NT2/D1 (cell line): ENCODE data around the gene KIF3A.

Source experiments
- SUZ12 ChIP-seq: IDR thresholded peaks from 2 replicates; pipeline ENCODE4 v1.6.1; 2011; ENCODE audit not compliant: insufficient read length, insufficient read depth; ENCODE audit errors: extremely low read depth
- YY1 ChIP-seq: IDR thresholded peaks from 2 replicates; pipeline ENCODE4 v1.6.1; 2011; ENCODE audit not compliant: insufficient read length, insufficient read depth
- ZNF274 ChIP-seq: IDR thresholded peaks from 2 replicates; pipeline ENCODE4 v1.6.1; 2011; ENCODE audit warnings: mild to moderate bottlenecking, low read depth, low read length

- TF ChIP-seq ZNF274 (no peak), YY1 (no peak), SUZ12 (no peak)
Observed at GRCh38 chr5:132681983-132682382, 55.4 kb downstream of the KIF3A start.
